GM23248 (cell line): ENCODE results near the gene ADAT1. TPM values are rescaled to one million over a fixed set of nuclear protein-coding genes. Genes with fewer than 3 reads are reported as not detected.

ENCODE experiments used
- DNase-seq: peaks from one replicate; pipeline ENCODE4 v3.0.0-alpha.2; 2015
- H2AFZ ChIP-seq: fragments of 200-600 bp; sonication (generic); 2 replicates; pipeline ENCODE4 v1.6.1; 2016; ENCODE audit warnings: antibody characterized with exemption
- H3F3A ChIP-seq: fragments of 200-600 bp; sonication (generic); 2 replicates; pipeline ENCODE4 v1.6.1; 2016; ENCODE audit warnings: mild to moderate bottlenecking, antibody characterized with exemption, mixed run types; ENCODE audit not compliant: insufficient read depth
- H3K27ac ChIP-seq: fragments of 200-600 bp; sonication (generic); 2 replicates; pipeline ENCODE4 v1.5.1; 2016; ENCODE audit warnings: mild to moderate bottlenecking
- H3K27me3 ChIP-seq: fragments of 200-600 bp; sonication (generic); replicated peaks from 2 replicates; pipeline ENCODE4 v1.6.1; 2016; ENCODE audit warnings: mild to moderate bottlenecking; ENCODE audit not compliant: insufficient read depth
- H3K36me3 ChIP-seq: fragments of 200-600 bp; sonication (generic); 2 replicates; pipeline ENCODE4 v1.6.1; 2016; ENCODE audit warnings: low read depth, mild to moderate bottlenecking
- H3K4me1 ChIP-seq: fragments of 200-600 bp; sonication (generic); 2 replicates; pipeline ENCODE4 v1.6.1; 2016; ENCODE audit warnings: mild to moderate bottlenecking; ENCODE audit not compliant: insufficient read depth
- H3K4me2 ChIP-seq: fragments of 200-600 bp; sonication (generic); one replicate; pipeline ENCODE4 v1.6.1; 2016; ENCODE audit warnings: mild to moderate bottlenecking; ENCODE audit not compliant: unreplicated experiment
- H3K4me3 ChIP-seq: fragments of 200-600 bp; sonication (generic); 2 replicates; pipeline ENCODE4 v1.5.1; 2016; ENCODE audit warnings: mild to moderate bottlenecking
- H3K79me2 ChIP-seq: fragments of 200-600 bp; sonication (generic); 2 replicates; pipeline ENCODE4 v1.6.1; 2016; ENCODE audit warnings: mild to moderate bottlenecking; ENCODE audit not compliant: insufficient read depth
- H3K9ac ChIP-seq: fragments of 200-600 bp; sonication (generic); 2 replicates; pipeline ENCODE4 v1.6.1; 2016; ENCODE audit warnings: mild to moderate bottlenecking
- H3K9me2 ChIP-seq: fragments of 200-600 bp; sonication (generic); 2 replicates; pipeline ENCODE4 v1.6.1; 2016; ENCODE audit warnings: mixed run types, mild to moderate bottlenecking, moderate library complexity; ENCODE audit not compliant: insufficient read depth
- H3K9me3 ChIP-seq: fragments of 200-600 bp; sonication (generic); one replicate; pipeline ENCODE4 v1.6.1; 2017; ENCODE audit warnings: low read depth
- H4K20me1 ChIP-seq: fragments of 200-600 bp; sonication (generic); 2 replicates; pipeline ENCODE4 v1.6.0; 2016; ENCODE audit not compliant: insufficient read depth
- EZH2 ChIP-seq: fragments of 200-600 bp; sonication (generic); IDR thresholded peaks from 2 replicates; pipeline ENCODE4 v1.6.1; 2018; ENCODE audit warnings: antibody characterized with exemption, mild to moderate bottlenecking; ENCODE audit not compliant: insufficient read depth, poor library complexity, severe bottlenecking
- EZH2phosphoT487 ChIP-seq: fragments of 200-600 bp; sonication (generic); IDR thresholded peaks from 2 replicates; pipeline ENCODE4 v1.6.1; 2018; ENCODE audit warnings: antibody characterized with exemption, moderate library complexity, mild to moderate bottlenecking, low read depth; ENCODE audit not compliant: insufficient read depth
- WGBS, 2 experiments: methylation state at CpG; one replicate each; pipeline ENCODE4 v1.1.6; 2015 to 2017; ENCODE audit warnings: low lambda C conversion rate in 2 of 2, low coverage in 1 of 2; ENCODE audit errors: missing lambda C conversion rate in 2 of 2; 5-methylcytosine and 5-hydroxymethylcytosine counted together
- in situ Hi-C: fragments of 300-500 bp; cut with MboI; formaldehyde crosslinking; loops from 2 replicates; pipeline ENCODE4 v1.15.0; 2020
- polyA plus RNA-seq: library from polyadenylated mRNA; unstranded; fragments of >200 nt; fragmentation: Nextera tagmentation; extraction: Ambion mirVana; gene quantifications from 2 replicates; pipeline ENCODE4 v1.2.1, GENCODE V29; 2016
- total RNA-seq: library from RNA; depleted of rRNA; stranded (reverse); fragments of >200 nt; shearing (Covaris generic); gene quantifications from 2 replicates; pipeline ENCODE4 v1.2.3, GENCODE V29; 2014

The ADAT1 gene
- total and polyA plus RNA-seq, 2 experiments from 2014 or later = 18.9 to 31.3 TPM

DNA sequence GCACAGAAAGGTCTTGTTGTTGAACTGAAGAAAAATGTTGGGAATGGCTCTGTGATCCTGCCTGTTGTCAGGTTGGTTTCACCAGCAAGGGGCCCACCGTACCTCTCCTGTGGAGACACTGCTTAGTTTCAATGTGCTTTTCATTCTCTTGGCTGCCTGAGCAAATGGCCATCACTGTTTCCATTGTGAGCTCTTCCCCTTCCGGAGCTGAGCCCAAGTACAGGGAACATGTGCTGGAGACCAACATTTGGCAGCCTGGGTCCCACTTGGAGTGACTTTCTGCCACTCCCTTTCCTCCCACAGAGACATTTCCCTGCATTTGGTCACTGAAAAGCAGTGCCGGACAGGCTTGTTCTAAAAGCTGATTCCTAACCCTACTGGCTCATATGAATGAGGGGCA lies 33.8 kb downstream of the ADAT1 start:
- in situ Hi-C loops = no loop called here
- H3K27me3 ChIP-seq = no peaks in the 10 kb centered on the region
- no peak overlapping the region for H3K9ac ChIP-seq
- no peaks in the 10 kb centered on the region for H3K9me2 ChIP-seq
- no peak overlapping the region for H3K4me2 ChIP-seq
- no peaks in the 10 kb centered on the region for H3K36me3 ChIP-seq
- peak; percentile 13 for DNase-seq
- no peak overlapping the region for H3K4me3 ChIP-seq
- no peak overlapping the region for H3K27ac ChIP-seq
- no peaks in the 10 kb centered on the region for H4K20me1 ChIP-seq
- TF ChIP-seq EZH2phosphoT487 (no peak), EZH2 (no peak)
- H3K4me1 ChIP-seq = peaks cover 23% of the 10 kb centered on the region
- WGBS, 2 experiments = 29 to 36% methylated on average over 3 of the region's 3 CpGs
- H3F3A ChIP-seq = peaks cover 18% of the 10 kb centered on the region; the same call in 1 of the 2 replicates
- no peaks in the 10 kb centered on the region for H3K79me2 ChIP-seq
- no peak overlapping the region for H2AFZ ChIP-seq
- H3K9me3 ChIP-seq = no peaks in the 10 kb centered on the region

DNA sequence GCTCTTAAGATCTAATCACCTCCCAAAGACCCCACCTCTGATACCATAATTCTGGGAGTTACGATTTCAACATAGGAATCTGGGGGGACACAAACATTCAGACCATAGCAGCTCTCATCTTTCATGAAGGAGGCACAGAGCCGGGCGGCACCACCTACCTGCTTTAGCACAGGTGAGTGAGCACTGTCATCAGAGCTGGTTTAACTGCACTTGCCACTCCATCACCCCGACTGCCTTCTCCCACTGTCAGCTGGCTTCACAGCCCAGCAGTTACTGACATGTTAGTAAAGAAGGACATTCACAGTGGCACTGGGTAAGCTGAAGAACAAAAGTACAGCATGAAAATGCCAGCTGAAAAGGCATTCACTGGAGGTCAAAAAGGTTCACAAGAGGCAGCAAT lies 34.4 kb downstream of the ADAT1 start:
- Histone ChIP-seq H4K20me1 (no peaks in the 10 kb centered on the region), H3K36me3 (no peaks in the 10 kb centered on the region), H3K27ac (no peak overlapping the region), H3K27me3 (no peaks in the 10 kb centered on the region), H3K79me2 (no peaks in the 10 kb centered on the region), H3K4me3 (no peak overlapping the region), H3K9ac (no peak overlapping the region), H3K4me2 (no peak overlapping the region), H3K4me1 (peaks cover 17% of the 10 kb centered on the region), H2AFZ (no peak overlapping the region), H3F3A (peaks cover 18% of the 10 kb centered on the region; the same call in 1 of the 2 replicates), H3K9me3 (no peaks in the 10 kb centered on the region), H3K9me2 (no peaks in the 10 kb centered on the region)
- WGBS, 2 experiments = 95 to 96% methylated on average over 4 of the region's 4 CpGs
- DNase-seq = no peak
- in situ Hi-C loops = no loop called here
- TF ChIP-seq EZH2 = no peak
- no peak for TF ChIP-seq EZH2phosphoT487

DNA sequence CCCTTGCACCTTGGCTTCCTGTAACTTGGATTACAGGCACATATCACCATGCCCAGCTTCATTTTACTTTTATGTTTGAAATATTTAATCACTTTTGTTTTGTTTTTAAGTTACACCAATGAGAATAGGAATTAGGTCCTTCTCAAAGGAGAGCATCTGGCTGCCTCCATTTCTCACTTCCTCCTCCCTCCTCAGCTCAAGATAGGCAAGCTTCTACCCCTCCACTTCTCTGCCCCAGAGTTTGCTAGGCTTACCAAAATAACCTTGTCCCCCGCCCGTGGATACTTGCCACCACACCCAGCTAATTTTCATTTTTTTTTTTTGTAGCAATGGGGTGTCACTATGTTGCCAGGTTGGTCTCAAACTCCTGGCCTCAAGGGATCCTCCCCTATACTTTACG lies 39.0 kb downstream of the ADAT1 start:
- no peaks in the 10 kb centered on the region for H3F3A ChIP-seq
- H3K9me2 ChIP-seq = no peaks in the 10 kb centered on the region
- DNase-seq = no peak
- H3K9me3 ChIP-seq = no peaks in the 10 kb centered on the region
- H3K79me2 ChIP-seq = no peaks in the 10 kb centered on the region
- H2AFZ ChIP-seq = no peak overlapping the region
- no peaks in the 10 kb centered on the region for H3K27me3 ChIP-seq
- TF ChIP-seq EZH2 (no peak), EZH2phosphoT487 (no peak)
- H3K36me3 ChIP-seq = no peaks in the 10 kb centered on the region
- no peak overlapping the region for H3K4me3 ChIP-seq
- H3K9ac ChIP-seq = no peak overlapping the region
- no peak overlapping the region for H3K27ac ChIP-seq
- H3K4me2 ChIP-seq = no peak overlapping the region
- H4K20me1 ChIP-seq = no peaks in the 10 kb centered on the region
- H3K4me1 ChIP-seq = no peaks in the 10 kb centered on the region
- in situ Hi-C loops = no loop called here
- 82 to 93% methylated on average over 3 of the region's 3 CpGs for WGBS, 2 experiments

DNA sequence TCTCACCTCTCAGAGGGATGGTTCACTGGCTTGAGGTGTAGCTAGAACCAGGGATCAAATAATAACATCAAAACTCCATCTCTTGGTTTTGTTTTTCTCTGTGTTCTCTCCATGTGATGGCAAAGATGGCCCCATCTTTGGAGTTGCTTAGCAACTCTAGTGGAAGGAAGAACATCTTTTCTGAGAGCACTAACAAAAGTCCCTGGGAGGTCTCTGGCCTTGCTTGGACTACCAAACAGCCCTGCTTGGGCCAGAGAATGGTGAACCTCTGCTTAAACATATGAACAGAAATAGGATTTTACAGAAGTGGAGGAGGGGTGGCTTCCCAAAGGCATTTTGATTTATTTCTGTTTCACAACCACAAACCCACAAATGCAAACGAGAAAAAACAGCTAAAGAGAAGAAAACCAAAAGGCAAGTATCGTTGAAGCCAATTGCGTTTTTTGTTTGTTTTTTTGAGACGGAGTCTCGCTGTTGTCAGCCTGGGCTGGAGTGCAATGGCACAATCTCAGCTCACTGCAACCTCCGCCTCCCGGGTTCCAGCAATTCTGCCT lies 43.7 kb downstream of the ADAT1 start:
- in situ Hi-C loops = no loop called here
- Histone ChIP-seq H3K79me2 (peaks cover 9% of the 10 kb centered on the region; the same call in 1 of the 2 replicates), H3K27ac (no peak overlapping the region), H3K4me1 (no peaks in the 10 kb centered on the region), H3K4me3 (no peak overlapping the region), H4K20me1 (no peaks in the 10 kb centered on the region), H3K4me2 (no peak overlapping the region), H3K9me3 (no peaks in the 10 kb centered on the region), H2AFZ (no peak overlapping the region), H3K27me3 (no peaks in the 10 kb centered on the region), H3F3A (no peaks in the 10 kb centered on the region), H3K9me2 (no peaks in the 10 kb centered on the region), H3K36me3 (peaks cover 26% of the 10 kb centered on the region), H3K9ac (no peak overlapping the region)
- no peak for DNase-seq
- WGBS, 2 experiments = 92% methylated on average over 7 of the region's 7 CpGs
- TF ChIP-seq EZH2 = no peak
- TF ChIP-seq EZH2phosphoT487 = no peak
